NCI-H345 (cell line): ENCODE data around the gene LRRC2.
"Not testable (repeated sequence)": the region's sequence is repeated elsewhere in the genome, so short reads cannot be mapped to it uniquely, and the experiment has no call there.

ENCODE experiments used
- DNase-seq: peaks from one replicate; lab custom pipeline; 2025; lab: John Stamatoyannopoulos, UW

LRRC2 gene, protein sequence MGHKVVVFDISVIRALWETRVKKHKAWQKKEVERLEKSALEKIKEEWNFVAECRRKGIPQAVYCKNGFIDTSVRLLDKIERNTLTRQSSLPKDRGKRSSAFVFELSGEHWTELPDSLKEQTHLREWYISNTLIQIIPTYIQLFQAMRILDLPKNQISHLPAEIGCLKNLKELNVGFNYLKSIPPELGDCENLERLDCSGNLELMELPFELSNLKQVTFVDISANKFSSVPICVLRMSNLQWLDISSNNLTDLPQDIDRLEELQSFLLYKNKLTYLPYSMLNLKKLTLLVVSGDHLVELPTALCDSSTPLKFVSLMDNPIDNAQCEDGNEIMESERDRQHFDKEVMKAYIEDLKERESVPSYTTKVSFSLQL

GRCh38 chr3:46566040-46566641, at the start of gene LRRC2:
TSS of gene LRRC2 (minus strand) at chr3:46566302. CDS start at chr3:46551591, 14,711 bp downstream.
- DNase-seq, result peak; percentile 0

GRCh38 chr3:46615050-46615775, 49.1 kb upstream of the LRRC2 start:
- no peak for DNase-seq

GRCh38 chr3:46614431-46614830, 48.3 kb upstream of the LRRC2 start:
- DNase-seq, result no peak

DNA sequence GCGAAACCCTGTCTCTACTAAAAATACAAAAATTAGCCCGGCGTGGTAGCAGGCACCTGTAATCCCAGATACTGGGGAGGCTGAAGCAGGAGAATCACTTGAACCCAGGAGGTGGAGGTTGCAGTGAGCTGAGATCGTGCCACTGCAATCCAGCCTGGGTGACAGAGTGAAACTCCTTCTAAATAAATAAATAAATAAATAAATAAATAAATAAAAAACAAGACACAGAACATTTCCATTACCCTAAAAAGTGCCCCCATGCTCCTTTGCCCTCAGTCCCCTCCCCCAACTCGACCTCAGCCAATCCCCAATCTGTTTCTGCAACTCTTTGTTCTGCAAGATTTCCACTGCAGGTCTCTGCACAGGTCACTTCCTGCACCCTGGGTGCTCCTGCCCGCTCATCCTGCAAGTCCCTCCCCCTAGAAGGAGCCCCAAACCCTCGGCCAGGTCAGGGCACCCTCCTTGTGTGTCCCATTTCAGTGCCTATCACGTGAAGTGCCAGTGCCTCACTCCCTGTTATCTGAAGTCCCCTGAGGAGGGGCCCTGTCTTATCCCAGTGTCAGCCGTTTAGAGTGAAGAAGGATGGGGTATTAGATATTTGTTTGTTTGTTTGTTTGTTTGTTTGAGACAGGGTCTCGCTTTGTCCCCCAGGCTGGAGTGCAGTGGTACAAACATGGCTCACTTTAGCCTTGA, 47.4 kb upstream of the LRRC2 start:
- no peak for DNase-seq

DNA sequence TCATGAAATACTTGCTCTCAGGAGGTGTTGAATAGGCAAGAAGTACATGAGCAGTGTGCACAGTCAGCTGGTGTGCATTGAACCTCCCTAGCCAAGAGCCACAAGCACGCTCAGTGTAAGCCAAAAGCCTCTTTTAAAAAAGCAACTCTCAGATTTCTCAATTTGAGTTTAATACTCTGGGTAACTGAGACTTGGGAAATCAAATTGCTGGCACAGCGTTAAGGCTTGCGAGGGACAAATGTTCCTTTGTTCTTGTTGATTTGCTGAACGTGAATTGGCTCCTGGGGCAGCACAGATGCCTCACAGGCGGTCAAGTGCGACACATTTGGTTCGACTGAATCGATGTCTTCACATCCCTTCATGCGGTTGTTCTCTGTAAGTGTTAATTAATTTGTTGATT, 46.2 kb upstream of the LRRC2 start, which contains the start of gene FAM240A:
FAM240A (plus strand) TSS at position 202 of the 400 bp plus-strand sequence; CDS start at position 361, 159 bp downstream.
- DNase-seq, result no peak

- DNase-seq, result no peak
Measured at GRCh38 chr3:46609944-46610722, 44.0 kb upstream of the LRRC2 start.

GRCh38 chr3:46609212-46609721, 43.2 kb upstream of the LRRC2 start:
- no peak for DNase-seq

- DNase-seq, result no peak
Measured at GRCh38 chr3:46607603-46608028, 41.5 kb upstream of the LRRC2 start.

DNA sequence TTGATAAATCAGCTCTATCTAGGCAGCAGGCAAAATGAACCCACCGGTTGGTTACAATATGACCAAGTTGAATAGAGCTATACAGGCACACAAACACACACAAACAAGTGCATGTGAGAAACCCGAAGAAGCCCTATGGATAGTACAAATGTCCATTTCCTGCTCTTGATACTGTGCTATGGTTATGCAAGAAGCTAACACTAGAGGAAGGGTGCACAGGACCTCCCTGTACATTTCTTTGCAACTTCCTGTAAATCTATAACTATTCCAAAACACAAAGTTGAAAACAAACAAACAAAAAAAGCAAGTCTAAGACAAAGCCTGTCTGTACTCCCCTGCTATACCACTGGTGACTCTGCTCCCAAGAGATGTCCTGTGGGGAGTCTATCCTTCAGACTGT, 38.0 kb upstream of the LRRC2 start:
- no peak for DNase-seq

DNA sequence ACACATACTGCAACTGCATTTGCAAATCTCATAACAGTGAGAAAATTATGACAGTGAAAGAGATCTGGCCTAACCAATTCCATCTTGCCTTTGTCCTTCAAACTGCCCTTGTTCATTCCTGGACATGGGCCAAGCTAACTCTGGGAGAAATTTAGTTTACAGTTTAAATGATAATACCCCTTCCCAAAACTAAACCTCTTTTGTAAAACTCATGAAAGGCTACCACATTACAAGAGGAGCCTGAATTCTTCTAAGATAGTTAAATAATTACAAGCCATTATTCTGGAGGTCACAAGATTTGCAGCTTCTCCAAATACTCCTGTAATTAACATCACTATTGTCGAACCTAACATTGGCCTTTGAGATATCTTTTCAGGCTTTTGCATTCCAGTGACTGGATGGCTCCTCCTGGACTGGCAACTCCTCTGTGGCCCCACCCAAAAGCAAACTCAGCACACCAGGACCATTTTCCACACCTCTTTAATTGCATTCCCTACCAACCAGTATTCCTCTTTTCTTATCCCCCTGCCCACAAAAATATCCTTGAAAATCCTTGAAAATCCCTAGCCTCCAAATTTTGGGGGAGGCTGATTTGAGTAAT, 37.4 kb upstream of the LRRC2 start:
- DNase-seq, result no peak

GRCh38 chr3:46599590-46599989, 33.5 kb upstream of the LRRC2 start:
- DNase-seq, result no peak

DNA sequence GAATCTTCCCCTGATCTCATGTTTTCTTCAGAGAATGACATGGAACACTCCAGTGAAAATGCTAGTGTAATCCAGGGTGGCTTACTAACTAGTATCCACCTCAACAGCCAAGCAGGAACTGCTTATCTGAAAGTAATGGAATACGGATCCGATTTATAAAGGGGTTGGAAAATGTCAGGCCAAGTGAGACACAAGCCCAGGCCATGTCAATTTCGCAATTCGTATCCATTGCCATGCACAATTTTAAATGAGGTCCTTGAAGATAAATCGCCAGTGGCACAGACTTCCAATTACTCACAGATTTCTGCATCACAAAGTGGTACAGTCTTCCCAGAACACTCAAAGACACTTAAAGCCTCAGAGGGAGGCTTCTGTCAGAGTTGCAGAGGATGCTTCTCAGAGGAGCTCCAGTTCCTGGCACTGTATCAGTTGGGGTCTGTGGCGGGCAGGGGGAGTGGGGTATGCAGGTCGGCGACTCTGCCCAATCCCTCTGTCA, 29.8 kb upstream of the LRRC2 start:
- DNase-seq, result no peak

- no peak for DNase-seq
Measured at GRCh38 chr3:46594723-46595122, 28.6 kb upstream of the LRRC2 start.

GRCh38 chr3:46593979-46594378, 27.9 kb upstream of the LRRC2 start:
- no peak for DNase-seq

GRCh38 chr3:46593274-46593862, 27.3 kb upstream of the LRRC2 start:
- no peak for DNase-seq

- not testable (repeated sequence) for DNase-seq
Measured at GRCh38 chr3:46587268-46587667, 21.2 kb upstream of the LRRC2 start.

DNA sequence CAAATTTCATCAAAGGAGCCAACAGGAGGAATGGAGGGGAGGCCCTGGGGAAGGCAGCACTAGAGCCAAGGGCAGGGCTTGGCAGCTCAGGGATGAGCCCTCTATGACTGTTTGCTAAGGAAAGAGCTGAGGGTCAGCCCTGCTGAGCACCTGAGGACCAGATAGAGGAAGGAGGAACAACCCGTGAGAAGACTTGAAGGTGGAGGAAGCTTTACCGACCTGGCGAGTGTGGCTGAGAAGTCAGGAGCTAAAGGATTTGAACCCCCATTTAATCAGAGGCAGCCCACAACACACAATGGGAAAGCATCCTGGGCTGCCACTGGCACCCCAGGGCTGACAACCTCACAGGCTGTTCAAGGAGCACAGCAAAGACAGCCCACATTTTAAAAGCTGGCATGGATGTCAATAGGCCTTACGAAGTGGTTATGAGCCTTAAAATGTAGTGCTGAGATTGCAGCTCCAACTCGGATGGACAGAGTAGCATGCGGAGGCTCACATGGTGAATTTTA, 20.7 kb upstream of the LRRC2 start:
- no peak for DNase-seq

- DNase-seq, result no peak
Measured at GRCh38 chr3:46585799-46586693, 19.9 kb upstream of the LRRC2 start.
